MM.1S (cell line): Measurements from ENCODE around the gene PLXDC2.

Source experiments
- DNase-seq: peaks from one replicate; pipeline ENCODE4 v3.0.0-alpha.2; 2015
- H2AFZ ChIP-seq: fragments of 300-600 bp; sonication (generic); 2 replicates; pipeline ENCODE4 v1.6.0; 2016; ENCODE audit warnings: antibody characterized with exemption, low read length
- H3F3A ChIP-seq: fragments of 300-600 bp; sonication (generic); 2 replicates; pipeline ENCODE4 v1.6.1; 2016; ENCODE audit warnings: mild to moderate bottlenecking, antibody characterized with exemption, low read length, moderate library complexity, mixed read lengths; ENCODE audit not compliant: insufficient read depth
- H3K27ac ChIP-seq: fragments of 300-600 bp; sonication (generic); 2 replicates; pipeline ENCODE4 v1.5.1; 2016; ENCODE audit warnings: mild to moderate bottlenecking, low read length
- H3K27me3 ChIP-seq: fragments of 300-600 bp; sonication (generic); replicated peaks from 2 replicates; pipeline ENCODE4 v1.6.0; 2016; ENCODE audit warnings: low read length; ENCODE audit not compliant: insufficient read depth
- H3K36me3 ChIP-seq: fragments of 300-600 bp; sonication (generic); replicated peaks from 2 replicates; pipeline ENCODE4 v1.6.1; 2016; ENCODE audit warnings: mild to moderate bottlenecking, low read length, mixed read lengths; ENCODE audit not compliant: insufficient read depth
- H3K4me1 ChIP-seq: fragments of 300-600 bp; sonication (generic); 2 replicates; pipeline ENCODE4 v1.6.1; 2016; ENCODE audit warnings: low read length, mixed read lengths
- H3K4me2 ChIP-seq: fragments of 300-600 bp; sonication (generic); 2 replicates; pipeline ENCODE4 v1.6.0; 2016; ENCODE audit warnings: low read depth, low read length
- H3K4me3 ChIP-seq: fragments of 300-600 bp; sonication (generic); 2 replicates; pipeline ENCODE4 v1.5.1; 2016; ENCODE audit warnings: low read length, mixed read lengths
- H3K79me2 ChIP-seq: fragments of 300-600 bp; sonication (generic); 2 replicates; pipeline ENCODE4 v1.6.1; 2016; ENCODE audit warnings: mixed run types, low read length, mixed read lengths
- H3K9ac ChIP-seq: fragments of 300-600 bp; sonication (generic); 2 replicates; pipeline ENCODE4 v1.6.1; 2016; ENCODE audit warnings: low read length, mixed read lengths
- H3K9me2 ChIP-seq: fragments of 300-600 bp; sonication (generic); replicated peaks from 2 replicates; pipeline ENCODE4 v1.6.1; 2016; ENCODE audit warnings: mild to moderate bottlenecking, low read length, mixed read lengths; ENCODE audit not compliant: insufficient read depth
- H3K9me3 ChIP-seq: fragments of 300-600 bp; sonication (generic); replicated peaks from 2 replicates; pipeline ENCODE4 v1.6.1; 2016; ENCODE audit warnings: mild to moderate bottlenecking, low read length, mixed read lengths; ENCODE audit not compliant: insufficient read depth
- H4K20me1 ChIP-seq: fragments of 300-600 bp; sonication (generic); 2 replicates; pipeline ENCODE4 v1.6.1; 2016; ENCODE audit warnings: mild to moderate bottlenecking, low read length, moderate library complexity, mixed read lengths; ENCODE audit not compliant: insufficient read depth
- CTCF ChIP-seq: fragments of 300-600 bp; sonication (generic); IDR thresholded peaks from 2 replicates; pipeline ENCODE4 v1.5.1; 2016; ENCODE audit warnings: antibody characterized with exemption, low read length, mixed read lengths
- EZH2 ChIP-seq: fragments of 300-600 bp; sonication (generic); optimal IDR thresholded peaks from 2 replicates; pipeline ENCODE3; 2017; ENCODE audit warnings: low read depth, mild to moderate bottlenecking, antibody characterized with exemption, low read length, mixed read lengths
- EZH2phosphoT487 ChIP-seq: fragments of 300-600 bp; sonication (generic); IDR thresholded peaks from 2 replicates; pipeline ENCODE4 v1.6.1; 2018; ENCODE audit warnings: antibody characterized with exemption, low read length

Gene PLXDC2

GRCh38 chr10:20100171-20100570, 283.9 kb downstream of the PLXDC2 start:
- Histone ChIP-seq H3K9me3 (no peaks in the 10 kb centered on the region), H3K27ac (no peak overlapping the region), H3K9ac (no peak overlapping the region), H3K36me3 (no peaks in the 10 kb centered on the region), H3F3A (no peaks in the 10 kb centered on the region), H4K20me1 (no peaks in the 10 kb centered on the region), H2AFZ (no peak overlapping the region), H3K9me2 (no peaks in the 10 kb centered on the region), H3K4me2 (no peak overlapping the region), H3K4me3 (no peak overlapping the region), H3K79me2 (no peaks in the 10 kb centered on the region), H3K4me1 (no peaks in the 10 kb centered on the region), H3K27me3 (no peaks in the 10 kb centered on the region)
- no peak for TF ChIP-seq CTCF
- no peak for TF ChIP-seq EZH2phosphoT487
- no peak for TF ChIP-seq EZH2
- DNase-seq = no peak

DNA sequence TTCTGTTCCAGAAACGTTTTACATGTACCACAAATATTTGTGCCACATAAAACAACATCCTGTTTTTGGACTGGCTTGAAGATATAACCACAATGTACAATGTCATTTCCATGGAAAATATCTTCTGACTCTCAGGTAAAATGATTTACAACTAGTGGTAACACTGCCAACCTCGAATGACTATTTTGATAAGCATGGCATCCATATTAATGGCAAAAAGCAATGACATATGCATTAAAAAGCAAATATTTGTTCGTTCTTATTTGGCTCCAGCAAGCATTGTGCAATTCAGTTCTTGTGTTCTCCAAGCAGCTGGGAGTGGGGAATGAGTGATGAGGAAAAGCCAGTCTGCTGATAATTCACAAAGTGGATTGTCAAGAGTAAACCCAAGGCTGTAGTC, 289.0 kb downstream of the PLXDC2 start:
- Histone ChIP-seq H3K36me3 (no peaks in the 10 kb centered on the region), H3K27me3 (no peaks in the 10 kb centered on the region), H3K9me2 (no peaks in the 10 kb centered on the region), H3K79me2 (no peaks in the 10 kb centered on the region), H4K20me1 (no peaks in the 10 kb centered on the region), H2AFZ (no peak overlapping the region), H3K4me2 (no peak overlapping the region), H3K4me1 (no peaks in the 10 kb centered on the region), H3K9me3 (no peaks in the 10 kb centered on the region), H3K4me3 (no peak overlapping the region), H3K9ac (no peak overlapping the region), H3K27ac (no peak overlapping the region), H3F3A (no peaks in the 10 kb centered on the region)
- no peak for TF ChIP-seq EZH2phosphoT487
- TF ChIP-seq CTCF = no peak
- no peak for TF ChIP-seq EZH2
- no peak for DNase-seq

DNA sequence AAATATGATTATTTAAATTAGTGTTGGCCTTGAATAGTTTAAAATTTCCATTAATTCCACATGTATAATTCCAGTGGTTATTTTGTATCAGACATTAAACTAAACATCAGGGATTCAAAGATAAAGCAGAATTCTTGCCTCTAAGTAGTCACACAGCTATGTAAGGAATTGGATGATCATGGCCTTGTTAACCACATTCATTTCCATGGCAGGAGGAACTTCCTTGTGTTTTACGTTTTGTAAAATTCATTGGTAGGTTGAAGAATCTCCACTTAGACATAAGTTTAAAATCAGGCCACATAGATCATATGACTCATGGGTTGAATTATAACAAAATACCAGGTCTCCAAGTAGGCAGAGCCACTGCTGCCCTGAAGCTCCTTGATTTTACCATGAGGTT, 289.7 kb downstream of the PLXDC2 start:
- Histone ChIP-seq H3K4me3 (no peak overlapping the region), H4K20me1 (no peaks in the 10 kb centered on the region), H3K27ac (no peak overlapping the region)

More for the DNA sequence above, 289.7 kb downstream of the PLXDC2 start:
- H3F3A ChIP-seq = no peaks in the 10 kb centered on the region
- no peaks in the 10 kb centered on the region for H3K36me3 ChIP-seq
- no peak overlapping the region for H2AFZ ChIP-seq
- no peak overlapping the region for H3K9ac ChIP-seq
- TF ChIP-seq CTCF = no peak
- no peak for TF ChIP-seq EZH2
- TF ChIP-seq EZH2phosphoT487 = no peak
- H3K79me2 ChIP-seq = no peaks in the 10 kb centered on the region
- DNase-seq = no peak
- no peaks in the 10 kb centered on the region for H3K27me3 ChIP-seq
- no peaks in the 10 kb centered on the region for H3K9me2 ChIP-seq
- no peaks in the 10 kb centered on the region for H3K4me1 ChIP-seq
- no peak overlapping the region for H3K4me2 ChIP-seq
- no peaks in the 10 kb centered on the region for H3K9me3 ChIP-seq
